ENCODE measurements around the gene OMP.

Gene OMP

GRCh38 chr11:77130763-77131513 is 28.3 kb downstream of the OMP start:
- DNase-seq (ENCODE audit: low spot score) = no peak
- in situ Hi-C loops (cut with MboI; ENCODE audit: low sequenced_read_pairs, unreplicated experiment) = no loop called here
- no peak for TF ChIP-seq CTCF (IDR thresholded peaks at IDR 0.05; ENCODE audit: borderline replicate concordance, control extremely low read depth, extremely low read depth, insufficient read depth, missing control alignments)

GRCh38 chr11:77131560-77131959 is 28.9 kb downstream of the OMP start:
- no peak for DNase-seq (ENCODE audit: low spot score)
- TF ChIP-seq CTCF (IDR thresholded peaks at IDR 0.05; ENCODE audit: borderline replicate concordance, control extremely low read depth, extremely low read depth, insufficient read depth, missing control alignments) = no peak
- in situ Hi-C loops (cut with MboI; ENCODE audit: low sequenced_read_pairs, unreplicated experiment) = no loop called here

GRCh38 chr11:77135069-77135468 is 32.4 kb downstream of the OMP start:
- no peak for DNase-seq (ENCODE audit: low spot score)
- in situ Hi-C loops (cut with MboI; ENCODE audit: low sequenced_read_pairs, unreplicated experiment) = no loop called here
- TF ChIP-seq CTCF (IDR thresholded peaks at IDR 0.05; ENCODE audit: borderline replicate concordance, control extremely low read depth, extremely low read depth, insufficient read depth, missing control alignments) = no peak

GRCh38 chr11:77136074-77136473 is 33.4 kb downstream of the OMP start:
- no peak for DNase-seq (ENCODE audit: low spot score)
- in situ Hi-C loops (cut with MboI; ENCODE audit: low sequenced_read_pairs, unreplicated experiment) = no loop called here
- no peak for TF ChIP-seq CTCF (IDR thresholded peaks at IDR 0.05; ENCODE audit: borderline replicate concordance, control extremely low read depth, extremely low read depth, insufficient read depth, missing control alignments)

GRCh38 chr11:77136784-77137420 is 34.3 kb downstream of the OMP start:
- DNase-seq (ENCODE audit: low spot score) = no peak
- no peak for TF ChIP-seq CTCF (IDR thresholded peaks at IDR 0.05; ENCODE audit: borderline replicate concordance, control extremely low read depth, extremely low read depth, insufficient read depth, missing control alignments)
- in situ Hi-C loops (cut with MboI; ENCODE audit: low sequenced_read_pairs, unreplicated experiment) = no loop called here

GRCh38 chr11:77137421-77137820 is 34.8 kb downstream of the OMP start:
- TF ChIP-seq CTCF (IDR thresholded peaks at IDR 0.05; ENCODE audit: borderline replicate concordance, control extremely low read depth, extremely low read depth, insufficient read depth, missing control alignments) = no peak
- in situ Hi-C loops (cut with MboI; ENCODE audit: low sequenced_read_pairs, unreplicated experiment) = no loop called here

More at GRCh38 chr11:77137421-77137820, 34.8 kb downstream of the OMP start:
- no peak for DNase-seq (ENCODE audit: low spot score)

Measured in GM13976 (cell line).